ENCODE results near the gene KCNIP4. TPM values are rescaled to one million over a fixed set of nuclear protein-coding genes. Genes with fewer than 3 reads are reported as not detected.
"Not testable (repeated sequence)": the region's sequence is repeated elsewhere in the genome, so short reads cannot be mapped to it uniquely, and the experiment has no call there.

Gene KCNIP4
- total RNA-seq, 4 donors from 2014 or later: not detected

DNA sequence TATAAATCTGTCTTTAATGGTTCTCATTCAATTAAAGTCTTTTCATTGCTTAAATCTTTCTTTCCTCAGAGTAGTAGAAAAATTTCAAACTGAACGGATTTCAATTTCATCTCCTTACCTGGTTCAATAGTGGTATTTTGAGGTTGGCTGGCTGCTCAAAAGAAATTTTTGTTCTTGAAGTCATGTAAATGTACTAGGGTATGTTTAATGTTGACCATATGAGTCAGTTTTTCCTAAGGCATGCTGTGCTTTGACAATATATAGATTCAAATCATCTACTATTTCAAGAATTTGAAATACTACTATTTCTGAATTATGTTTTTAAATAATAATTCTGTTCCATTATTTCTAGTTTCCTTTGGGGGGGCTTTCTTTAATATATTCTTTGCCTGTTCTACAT is 1142.9 kb downstream of the KCNIP4 start:
- no peaks in the 10 kb centered on the region for H3K27me3 ChIP-seq
- TF ChIP-seq EP300 (IDR thresholded peaks at IDR 0.05) (no peak), POLR2A (IDR thresholded peaks at IDR 0.05) (no peak)
- TF ChIP-seq, protein P1, sequence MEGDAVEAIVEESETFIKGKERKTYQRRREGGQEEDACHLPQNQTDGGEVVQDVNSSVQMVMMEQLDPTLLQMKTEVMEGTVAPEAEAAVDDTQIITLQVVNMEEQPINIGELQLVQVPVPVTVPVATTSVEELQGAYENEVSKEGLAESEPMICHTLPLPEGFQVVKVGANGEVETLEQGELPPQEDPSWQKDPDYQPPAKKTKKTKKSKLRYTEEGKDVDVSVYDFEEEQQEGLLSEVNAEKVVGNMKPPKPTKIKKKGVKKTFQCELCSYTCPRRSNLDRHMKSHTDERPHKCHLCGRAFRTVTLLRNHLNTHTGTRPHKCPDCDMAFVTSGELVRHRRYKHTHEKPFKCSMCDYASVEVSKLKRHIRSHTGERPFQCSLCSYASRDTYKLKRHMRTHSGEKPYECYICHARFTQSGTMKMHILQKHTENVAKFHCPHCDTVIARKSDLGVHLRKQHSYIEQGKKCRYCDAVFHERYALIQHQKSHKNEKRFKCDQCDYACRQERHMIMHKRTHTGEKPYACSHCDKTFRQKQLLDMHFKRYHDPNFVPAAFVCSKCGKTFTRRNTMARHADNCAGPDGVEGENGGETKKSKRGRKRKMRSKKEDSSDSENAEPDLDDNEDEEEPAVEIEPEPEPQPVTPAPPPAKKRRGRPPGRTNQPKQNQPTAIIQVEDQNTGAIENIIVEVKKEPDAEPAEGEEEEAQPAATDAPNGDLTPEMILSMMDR (IDR thresholded peaks at IDR 0.05): no peak
- no peak overlapping the region for H3K27ac ChIP-seq
- WGBS, 2 donors: 87 to 88% methylated on average over 1 of the region's 1 CpG
- no peak for DNase-seq (ENCODE audit: low spot score in 2 of 2)
- peaks cover 0 to 12% (median 0%) of the 10 kb centered on the region in 4 donors for H3K9me3 ChIP-seq
- no peaks in the 10 kb centered on the region for H3K4me1 ChIP-seq
- H3K36me3 ChIP-seq: no peaks in the 10 kb centered on the region
- no peak overlapping the region for H3K4me3 ChIP-seq

DNA sequence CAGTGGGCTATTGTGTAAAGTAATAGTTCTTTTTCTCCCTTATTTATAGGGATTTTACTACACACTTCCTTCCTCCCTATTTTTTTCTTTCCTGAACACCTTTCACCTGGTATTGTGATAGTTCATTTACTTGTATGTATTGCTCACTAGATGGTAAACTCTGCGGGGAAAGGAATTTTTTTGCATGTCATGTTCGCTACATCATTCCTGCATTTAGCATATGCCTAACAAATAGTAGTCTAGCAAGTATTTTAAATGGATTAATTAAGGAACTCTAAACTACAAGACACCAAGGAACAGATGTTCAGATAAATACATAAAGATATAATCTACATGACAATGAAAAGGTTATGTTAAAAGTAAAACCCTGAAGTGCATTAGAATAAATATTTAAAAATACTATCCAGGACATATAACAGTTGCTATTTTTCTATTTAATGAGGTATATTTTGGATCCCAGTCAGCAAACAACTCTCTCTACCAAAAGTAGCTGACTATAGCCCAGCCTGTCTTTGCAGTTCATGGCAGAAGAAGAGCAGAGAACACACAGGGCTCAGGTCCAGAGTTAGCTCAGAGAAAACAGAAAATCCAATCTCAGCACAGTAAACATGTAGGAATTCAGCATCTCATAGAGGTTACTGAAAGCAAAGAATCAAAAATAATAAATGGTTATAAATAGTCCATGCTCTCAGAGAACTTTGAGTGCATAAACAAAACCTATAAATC is 1160.5 kb downstream of the KCNIP4 start:
- no peak overlapping the region for H3K27ac ChIP-seq
- H3K9me3 ChIP-seq: peaks cover 0 to 6% (median 0%) of the 10 kb centered on the region in 4 donors
- 85 to 97% methylated on average over 2 of the region's 2 CpGs for WGBS, 2 donors
- H3K4me1 ChIP-seq: no peaks in the 10 kb centered on the region
- TF ChIP-seq POLR2A (IDR thresholded peaks at IDR 0.05): no peak
- no peak for TF ChIP-seq EP300 (IDR thresholded peaks at IDR 0.05)
- TF ChIP-seq, protein P1 (IDR thresholded peaks at IDR 0.05): no peak
- H3K4me3 ChIP-seq: no peak overlapping the region
- H3K27me3 ChIP-seq: no peaks in the 10 kb centered on the region
- DNase-seq (ENCODE audit: low spot score in 2 of 2): no peak
- H3K36me3 ChIP-seq: no peaks in the 10 kb centered on the region

GRCh38 chr4:20783134-20783533 is 1165.4 kb downstream of the KCNIP4 start:
- not testable (repeated sequence) for DNase-seq (ENCODE audit: low spot score in 2 of 2); H3K27ac ChIP-seq; H3K4me3 ChIP-seq; H3K27me3 ChIP-seq; H3K36me3 ChIP-seq; H3K4me1 ChIP-seq
- H3K9me3 ChIP-seq: peaks cover 0 to 33% (median 0%) of the 10 kb centered on the region in 4 donors
- 83 to 86% methylated on average over 1 of the region's 1 CpG for WGBS, 2 donors

GRCh38 chr4:20778896-20779295 is 1169.7 kb downstream of the KCNIP4 start:
- Histone ChIP-seq H3K9me3 (peaks cover 0 to 33% (median 0%) of the 10 kb centered on the region in 4 donors), H3K36me3 (no peaks in the 10 kb centered on the region), H3K4me3 (no peak overlapping the region), H3K27ac (no peak overlapping the region), H3K4me1 (no peaks in the 10 kb centered on the region), H3K27me3 (no peaks in the 10 kb centered on the region)
- no peak for DNase-seq (ENCODE audit: low spot score in 2 of 2)
- no peak for TF ChIP-seq EP300 (IDR thresholded peaks at IDR 0.05)
- TF ChIP-seq, protein P1 (IDR thresholded peaks at IDR 0.05): no peak
- no peak for TF ChIP-seq POLR2A (IDR thresholded peaks at IDR 0.05)
- WGBS, 2 donors: 54 to 67% methylated on average over 1 of the region's 1 CpG

DNA sequence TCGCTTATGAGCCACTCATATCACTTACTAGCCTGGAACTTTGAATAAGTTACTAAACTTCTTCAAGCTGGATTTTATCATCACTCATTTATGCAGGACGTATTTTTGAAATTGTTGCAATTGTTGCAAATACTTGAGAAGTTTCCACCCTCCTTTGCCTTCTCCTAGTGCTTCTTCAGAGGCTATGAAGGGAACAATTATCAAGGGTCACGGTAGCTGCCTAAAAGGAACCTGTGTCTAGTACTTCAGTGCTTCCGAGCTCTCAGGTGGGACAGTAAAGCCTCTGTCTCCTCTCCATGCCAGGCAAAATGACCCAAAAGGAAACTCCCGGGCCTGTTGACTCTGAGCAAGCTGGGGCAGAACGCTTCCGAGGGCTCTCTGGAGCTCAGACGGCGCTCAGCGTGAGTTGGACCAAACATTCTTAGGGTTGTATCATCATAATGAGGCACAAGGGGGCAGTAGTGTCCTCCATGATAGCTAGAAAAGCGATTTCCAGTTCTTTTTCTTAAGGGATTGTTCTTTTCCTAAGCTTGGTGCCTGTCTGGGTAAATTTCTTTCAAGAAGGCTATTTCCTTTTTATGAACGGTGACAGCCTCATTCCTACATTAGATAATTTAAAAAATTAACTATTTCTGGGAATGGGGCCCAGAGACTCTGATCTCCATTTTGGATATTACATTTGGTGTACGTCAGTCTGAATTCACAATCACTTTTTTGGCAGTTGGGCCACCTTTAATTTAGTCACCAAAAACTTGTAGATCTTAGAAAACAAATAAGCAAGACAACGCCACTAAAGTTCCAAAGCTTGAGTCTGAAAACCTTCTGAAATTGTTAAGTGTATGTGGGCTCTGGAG is 1175.2 kb downstream of the KCNIP4 start:
- Histone ChIP-seq H3K27me3 (no peaks in the 10 kb centered on the region), H3K4me1 (peaks cover 0 to 3% (median 0%) of the 10 kb centered on the region in 4 donors), H3K4me3 (no peak overlapping the region), H3K27ac (no peak overlapping the region), H3K36me3 (no peaks in the 10 kb centered on the region), H3K9me3 (no peaks in the 10 kb centered on the region)
- TF ChIP-seq EP300 (IDR thresholded peaks at IDR 0.05): no peak
- TF ChIP-seq, protein P1 (IDR thresholded peaks at IDR 0.05): peak; percentile 40 to 64 (median 44)
- TF ChIP-seq POLR2A (IDR thresholded peaks at IDR 0.05): no peak
- WGBS, 2 donors: 25 to 29% methylated on average over 14 of the region's 14 CpGs
- DNase-seq (ENCODE audit: low spot score in 2 of 2): peak in 1 of 2 donors; percentile 63

Measured in tibial nerve (tissue), 4 donors.